Stimulated activated CD8-positive, alpha-beta memory T cell treated with anti-CD3 and anti-CD28 coated beads, Interleukin-4, amount 100 ng/mL, for 1 hour (primary cell): ENCODE results near the gene UBE2F.

Source experiments
- DNase-seq, 2 donors: peaks; one replicate each; pipeline ENCODE4 v3.0.0-alpha.2; 2020; ENCODE audit warnings: low read depth in 2 of 2, low spot score in 1 of 2

The UBE2F gene, protein sequence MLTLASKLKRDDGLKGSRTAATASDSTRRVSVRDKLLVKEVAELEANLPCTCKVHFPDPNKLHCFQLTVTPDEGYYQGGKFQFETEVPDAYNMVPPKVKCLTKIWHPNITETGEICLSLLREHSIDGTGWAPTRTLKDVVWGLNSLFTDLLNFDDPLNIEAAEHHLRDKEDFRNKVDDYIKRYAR

DNA sequence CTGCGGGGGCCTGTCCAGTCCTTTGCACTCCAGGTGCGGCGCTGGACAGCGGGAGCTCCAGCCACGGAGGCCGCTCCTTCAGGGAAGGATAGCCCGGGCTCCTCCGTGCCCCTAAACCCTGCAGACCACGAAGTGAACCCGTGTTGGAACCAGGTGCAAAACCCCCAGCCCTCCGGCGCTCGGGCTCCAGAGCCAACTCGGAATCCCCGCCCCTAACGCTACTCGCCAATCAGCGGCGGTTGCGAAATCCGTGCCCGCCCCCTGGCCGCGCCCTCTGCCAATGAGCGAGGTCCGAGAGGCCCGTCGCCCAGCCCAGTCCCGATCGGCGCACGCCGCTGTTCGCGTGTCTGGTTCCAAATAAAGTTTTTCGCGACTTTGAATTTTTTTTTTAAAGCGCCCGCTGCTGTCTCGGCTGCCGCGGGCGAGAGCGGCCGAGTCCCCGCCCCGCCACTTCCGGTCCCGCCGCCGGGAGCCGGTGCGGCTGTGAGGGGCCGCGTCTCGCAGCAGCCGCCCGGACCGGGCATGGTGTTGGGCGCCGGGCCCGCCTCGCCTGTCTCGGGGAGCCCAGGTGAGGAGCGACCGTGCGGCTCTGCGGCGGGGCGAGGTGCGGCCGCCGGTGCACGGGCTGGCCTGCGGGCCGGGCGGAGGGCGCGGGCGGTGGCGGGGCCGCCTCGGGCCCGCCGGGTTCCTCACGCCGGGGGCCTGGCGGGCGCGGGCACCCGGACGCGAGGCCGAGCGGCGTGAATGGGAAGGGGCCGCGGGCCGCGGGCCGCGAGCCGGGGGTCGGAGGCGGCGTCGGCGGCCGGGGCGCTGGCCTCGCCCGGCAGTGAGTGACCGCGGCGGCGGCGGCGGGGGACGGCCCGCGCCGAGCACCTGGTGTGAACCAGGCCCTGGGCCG lies at the start of gene UBE2F:
TSS of gene UBE2F (plus strand) at position 450 of the 898 bp plus-strand sequence. CDS start 6,094 bp downstream, outside the sequence.
- DNase-seq = peak; percentile 93 to 95

DNA sequence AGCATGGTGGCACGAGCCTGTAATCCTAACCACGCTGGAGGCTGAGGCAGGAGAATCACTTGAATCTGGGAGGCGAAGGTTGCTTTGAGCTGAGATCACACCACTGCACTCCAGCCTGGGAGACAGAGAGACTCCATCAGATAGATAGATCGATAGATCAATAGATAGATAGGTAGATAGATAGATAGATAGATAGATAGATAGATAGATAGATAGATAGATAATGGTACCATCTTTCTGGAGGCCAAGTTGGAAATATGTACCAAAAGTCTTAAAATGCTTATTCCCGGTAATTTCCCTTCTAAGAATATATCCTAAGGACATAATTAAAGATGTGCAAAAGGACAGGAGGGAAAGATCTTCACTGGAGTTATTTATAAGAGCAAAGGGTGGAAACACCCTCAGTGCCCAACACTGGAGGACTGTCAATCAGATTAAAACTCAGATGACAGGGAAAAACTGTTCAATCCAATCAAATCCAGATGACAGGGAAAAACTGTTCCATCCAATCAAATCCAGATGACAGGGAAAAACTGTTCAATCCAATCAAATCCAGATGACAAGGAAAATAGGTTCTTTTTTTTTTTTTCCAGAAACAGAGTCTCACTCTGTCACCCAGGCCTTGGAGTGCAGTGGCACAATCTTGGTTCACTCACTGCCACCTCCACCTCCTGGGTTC lies 49.0 kb upstream of the UBE2F start:
- DNase-seq = no peak

DNA sequence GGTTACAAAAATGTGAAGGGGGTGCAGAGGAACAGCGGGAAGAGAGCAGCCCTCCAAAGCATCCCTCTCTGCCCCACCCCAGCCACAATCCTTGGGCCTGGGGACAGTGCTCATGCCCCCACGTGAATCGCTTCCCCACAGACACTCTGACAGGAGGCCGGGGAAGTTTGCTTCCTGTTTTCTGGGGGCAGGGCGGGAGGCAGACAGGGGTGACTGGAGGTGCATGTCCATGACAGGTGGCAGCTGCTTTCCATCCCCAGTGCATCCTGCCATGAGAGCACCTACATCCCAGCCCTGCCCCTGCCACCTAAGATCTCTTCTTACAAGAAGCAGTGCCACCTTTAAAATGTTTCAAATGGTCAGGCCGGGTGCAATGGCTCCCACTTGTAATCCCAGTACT lies 47.2 kb upstream of the UBE2F start:
- no peak for DNase-seq

DNA sequence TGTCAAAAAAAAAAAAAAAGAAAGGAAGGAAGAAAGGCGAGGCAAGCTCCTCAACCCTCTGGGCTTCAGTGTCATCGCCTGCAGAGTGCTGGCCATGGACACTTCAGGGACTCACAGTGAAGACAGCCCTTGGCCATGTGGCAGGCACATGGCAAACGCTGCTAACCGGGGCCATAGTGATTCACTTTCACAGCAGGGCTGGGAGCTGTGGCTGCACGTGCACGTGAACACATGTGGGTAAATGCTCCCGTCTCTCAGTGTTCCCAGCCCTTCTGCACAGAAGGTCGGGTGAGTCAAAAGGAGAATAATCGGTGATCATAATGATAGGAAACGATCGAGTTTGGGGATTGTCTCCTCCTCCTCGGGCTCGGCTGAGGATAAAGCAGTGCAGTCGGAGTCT lies 46.1 kb upstream of the UBE2F start:
- DNase-seq = no peak

DNA sequence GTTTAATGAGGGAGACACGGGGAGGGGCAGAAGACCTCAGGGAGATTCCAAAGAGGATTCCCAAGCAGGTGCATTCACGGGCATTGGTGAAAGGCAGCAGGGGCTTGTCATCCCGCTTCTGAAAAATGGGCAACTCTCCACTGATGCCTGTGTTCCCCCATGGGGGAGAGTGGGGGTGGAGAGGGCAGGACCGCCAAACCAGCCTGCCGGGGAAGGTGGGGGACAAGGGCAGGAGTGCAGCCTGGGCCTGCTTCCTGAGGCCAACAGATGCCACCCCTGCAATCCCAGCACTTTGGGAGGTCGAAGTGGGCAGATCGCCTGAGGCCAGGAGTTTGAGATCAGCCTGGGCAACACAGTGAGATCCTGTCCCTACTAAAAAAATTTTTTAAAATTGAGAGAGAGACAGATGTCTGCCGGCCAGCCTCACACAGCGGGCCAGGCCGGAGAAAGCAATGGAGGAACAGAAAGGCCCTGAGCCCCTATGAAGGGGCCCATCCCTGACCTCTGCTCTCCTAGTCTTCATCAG lies 44.8 kb upstream of the UBE2F start:
- no peak for DNase-seq

DNA sequence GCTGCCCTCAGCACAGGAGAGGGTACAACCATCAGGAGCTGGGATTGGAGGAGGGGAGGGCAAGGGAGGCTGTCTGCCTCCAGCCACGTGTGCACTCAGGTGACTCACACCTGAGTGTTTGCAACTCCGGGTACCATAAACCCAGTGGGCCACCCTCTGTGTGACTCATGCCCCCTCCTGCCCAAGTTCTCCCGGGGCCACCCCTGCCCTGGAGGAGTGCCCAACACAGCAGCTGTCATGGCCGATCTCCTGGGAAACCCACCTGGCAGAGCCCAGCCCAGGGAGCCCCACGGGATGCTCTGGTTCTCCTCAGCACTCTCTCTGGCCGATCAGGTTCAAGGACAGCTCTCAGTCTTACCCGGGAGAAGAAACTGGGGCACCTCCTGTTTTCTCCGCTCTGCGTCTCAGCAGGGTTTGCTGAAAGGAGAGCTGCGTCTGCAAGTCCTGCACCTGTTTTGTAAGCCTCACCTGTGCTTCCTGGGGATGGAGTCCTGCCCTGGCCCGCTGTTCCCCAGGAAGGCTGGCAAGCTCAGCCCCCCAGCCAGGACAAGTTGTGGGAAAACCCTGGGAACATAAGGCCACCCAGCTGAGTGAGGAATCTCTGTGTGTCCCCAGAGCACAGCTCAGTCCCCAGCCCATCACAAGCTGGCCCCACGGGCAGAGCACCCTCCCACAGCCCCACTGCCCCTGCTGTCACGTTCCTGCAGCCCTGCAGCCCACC lies 44.0 kb upstream of the UBE2F start:
- no peak for DNase-seq

DNA sequence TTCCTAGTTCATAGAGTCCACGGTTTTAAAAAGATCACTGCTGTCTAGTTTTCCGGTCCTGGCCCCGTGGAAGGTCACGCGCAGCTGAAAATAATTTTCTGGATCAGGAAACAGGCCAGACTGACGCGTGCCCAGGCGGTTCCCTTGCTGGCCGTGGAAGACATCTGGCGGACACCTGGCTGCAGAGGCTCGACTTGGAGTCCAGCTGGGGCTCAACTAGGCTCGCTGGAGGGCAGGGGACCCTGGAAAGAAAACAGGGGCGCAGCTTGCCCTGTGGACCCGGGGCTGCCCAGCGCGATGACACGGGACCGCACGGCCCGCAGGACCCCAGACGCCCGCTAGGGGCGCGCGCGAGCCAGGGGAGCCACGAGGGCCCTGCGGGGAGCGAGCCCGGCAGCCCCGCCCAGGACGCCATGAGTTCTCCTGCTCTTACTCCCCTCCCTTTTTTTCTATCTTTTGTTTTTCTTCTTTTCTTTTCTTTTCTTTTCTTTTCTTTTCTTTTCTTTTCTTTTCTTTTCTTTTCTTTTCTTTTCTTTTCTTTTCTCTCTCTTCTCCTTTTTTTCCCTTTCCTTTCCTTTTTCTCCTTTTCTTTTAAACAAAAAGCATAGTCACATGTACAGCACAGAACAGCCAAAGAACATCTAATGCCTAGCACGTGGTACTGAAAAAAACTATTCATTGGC lies 43.2 kb upstream of the UBE2F start:
- peak; percentile 51 to 52 for DNase-seq

DNA sequence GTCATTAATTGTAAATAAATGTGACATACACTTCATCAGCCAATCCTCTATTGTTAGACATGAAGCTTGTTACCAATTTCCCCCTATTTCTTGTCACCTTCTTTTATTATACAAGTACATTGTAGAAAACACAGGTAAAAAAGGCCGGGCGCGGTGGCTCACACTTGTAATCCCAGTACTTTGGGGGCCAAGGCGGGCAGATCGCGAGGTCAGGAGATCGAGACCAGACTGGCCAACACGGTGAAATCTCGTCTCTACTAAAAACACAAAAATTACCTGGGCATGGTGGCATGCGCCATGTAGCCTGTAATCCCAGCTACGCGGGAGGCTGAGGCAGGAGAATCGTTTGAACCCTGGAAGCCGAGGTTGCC lies 42.7 kb upstream of the UBE2F start:
- DNase-seq = no peak

DNA sequence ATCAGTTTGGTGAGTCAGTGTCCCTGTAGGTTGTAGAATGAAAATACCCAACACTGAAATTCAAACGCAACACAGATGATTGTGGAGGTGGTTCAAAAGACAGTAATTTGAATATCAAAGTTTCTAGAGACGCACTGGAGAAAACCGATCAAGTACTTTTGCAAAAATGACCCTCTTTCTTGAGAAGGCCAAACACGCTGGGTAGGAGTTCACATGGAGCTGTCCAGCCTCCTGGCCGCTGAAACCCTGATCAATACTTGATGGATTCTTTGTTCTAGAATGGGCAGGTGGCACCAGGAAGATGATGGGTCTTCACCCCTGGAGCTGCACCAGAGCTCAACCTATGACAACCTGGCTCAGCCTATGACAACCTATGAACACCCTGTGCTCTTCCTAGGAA lies 39.7 kb upstream of the UBE2F start:
- no peak for DNase-seq

DNA sequence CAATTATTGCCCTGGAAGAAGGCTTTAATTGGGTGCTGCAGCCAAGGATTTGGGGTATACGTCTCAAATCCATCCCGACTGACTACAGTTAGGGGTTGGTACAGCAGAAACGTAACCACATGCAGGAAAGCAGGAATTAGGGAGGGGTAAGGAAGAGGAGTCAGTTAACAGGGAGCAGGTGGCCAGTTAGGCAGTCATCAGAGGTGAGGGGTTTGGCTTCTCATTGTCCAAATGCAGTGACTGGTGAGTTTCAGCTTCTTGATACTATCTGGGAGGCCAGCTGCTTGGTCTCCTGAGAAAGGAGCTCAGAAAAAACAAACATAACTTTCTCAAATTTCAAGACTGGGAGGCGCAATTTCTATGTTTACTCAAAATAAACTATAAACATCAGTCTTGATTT lies 38.8 kb upstream of the UBE2F start:
- no peak for DNase-seq

DNA sequence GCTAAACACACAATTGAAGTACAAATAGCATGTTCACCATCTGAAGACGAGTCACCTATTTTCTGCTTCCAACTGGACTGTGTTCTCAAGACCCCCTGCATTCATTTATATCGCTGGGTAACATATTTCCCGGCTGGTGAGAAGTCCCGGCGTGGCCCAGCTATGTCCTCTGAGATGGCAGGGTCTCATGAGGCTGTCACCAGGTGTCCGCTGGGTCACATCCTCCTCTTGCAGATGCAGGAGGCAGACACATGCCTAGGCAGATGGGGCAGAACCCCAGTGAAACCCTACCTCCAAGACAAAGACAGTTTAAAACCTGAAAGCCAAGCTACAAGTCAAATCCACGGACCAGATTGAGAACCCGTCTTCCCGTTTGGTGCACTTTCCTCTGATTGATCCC lies 36.8 kb upstream of the UBE2F start:
- DNase-seq = no peak

DNA sequence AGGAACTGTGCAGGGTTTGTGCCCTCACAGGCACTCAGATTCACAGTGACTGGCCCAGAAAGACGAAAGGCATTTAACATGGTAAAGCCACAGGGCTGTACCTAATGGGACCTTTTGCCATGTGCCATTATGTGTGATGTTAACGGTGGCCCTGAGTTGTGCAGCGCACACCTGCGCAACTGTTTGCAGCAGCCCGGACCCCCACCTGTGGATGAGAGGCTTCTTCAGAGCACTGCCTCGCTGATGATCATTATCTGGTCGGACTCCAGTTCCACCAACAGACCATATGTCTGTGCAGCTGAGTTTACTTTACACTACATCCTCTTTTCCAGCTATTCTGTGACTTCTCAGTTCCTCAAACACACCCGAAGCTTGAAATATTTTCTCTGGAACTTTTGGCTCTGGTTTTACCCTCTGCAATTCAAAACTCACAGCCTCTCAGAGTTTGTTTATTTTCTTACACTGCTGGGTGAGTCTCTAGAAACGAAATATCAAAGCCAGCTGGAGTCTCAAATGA lies 35.6 kb upstream of the UBE2F start:
- DNase-seq = no peak

DNA sequence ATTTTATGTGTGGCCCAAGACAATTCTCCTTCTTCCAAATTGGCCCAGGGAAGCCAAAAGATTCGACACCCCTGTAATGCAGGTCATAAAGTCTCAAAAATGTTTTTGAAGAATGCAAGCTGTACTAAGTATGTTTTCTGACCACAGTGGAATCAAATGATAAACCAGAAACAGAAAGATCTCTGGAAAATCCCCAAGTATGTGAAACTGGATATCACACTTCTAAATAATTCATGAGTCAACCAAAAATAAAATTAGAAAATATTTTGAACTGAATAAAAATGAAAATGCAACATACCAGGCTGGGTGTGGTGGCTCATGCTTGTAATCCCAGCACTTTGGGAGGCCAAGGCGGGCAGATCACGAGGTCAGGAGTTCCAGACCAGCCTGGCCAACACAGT lies 34.1 kb upstream of the UBE2F start:
- no peak for DNase-seq

DNA sequence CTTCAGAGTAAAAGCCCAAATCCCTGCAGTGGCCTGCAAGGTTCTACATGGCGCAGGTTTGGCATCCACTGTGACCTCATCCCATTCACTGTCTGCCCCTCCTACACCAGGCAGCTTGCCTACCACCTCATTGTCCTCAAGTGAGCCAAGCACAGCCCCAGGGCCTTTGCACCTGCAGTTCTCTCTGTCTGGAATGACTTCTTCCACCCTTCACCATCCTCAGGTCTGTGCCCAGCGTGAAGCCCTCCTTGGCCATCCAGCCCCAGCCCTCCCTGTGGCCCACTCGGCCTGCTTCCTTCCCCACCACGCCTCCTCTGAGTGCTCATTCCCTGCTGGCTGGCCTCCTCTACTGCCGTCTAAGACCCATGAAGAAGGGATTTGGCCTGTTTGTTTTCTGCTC lies 32.6 kb upstream of the UBE2F start:
- no peak for DNase-seq

DNA sequence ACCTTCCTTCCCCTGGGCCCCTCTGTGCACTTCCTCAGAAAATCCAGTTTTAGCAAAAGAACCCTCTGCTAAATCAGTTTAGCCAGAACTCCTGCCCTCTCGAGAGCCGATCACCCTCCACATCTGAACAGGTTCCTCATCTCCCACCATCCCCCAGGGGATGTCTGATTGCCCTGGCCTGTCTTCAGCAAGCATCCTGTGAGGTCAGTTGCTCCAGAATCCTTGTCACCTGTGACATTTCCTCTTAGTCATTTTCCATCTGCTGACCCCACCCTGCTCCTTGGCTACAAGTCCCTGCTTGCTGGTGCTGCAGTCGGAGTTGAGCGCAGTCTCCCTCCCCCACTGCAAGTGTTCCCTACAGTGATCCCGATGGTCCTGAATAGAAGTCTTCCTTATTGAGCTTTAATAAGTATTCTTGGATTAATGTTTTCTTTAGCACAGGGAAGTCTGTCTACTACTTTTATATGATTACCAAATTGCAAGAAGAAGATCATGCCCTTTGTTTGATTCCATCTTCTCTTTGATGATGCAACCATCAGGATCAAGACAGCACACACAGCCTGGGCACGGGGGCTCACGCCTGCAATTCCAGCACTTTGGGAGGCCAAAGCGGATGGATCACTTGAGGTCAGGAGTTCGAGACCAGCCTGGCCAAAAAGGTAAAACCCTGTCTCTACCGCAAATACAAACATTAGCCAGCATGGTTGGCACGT lies 30.9 kb upstream of the UBE2F start:
- no peak for DNase-seq

DNA sequence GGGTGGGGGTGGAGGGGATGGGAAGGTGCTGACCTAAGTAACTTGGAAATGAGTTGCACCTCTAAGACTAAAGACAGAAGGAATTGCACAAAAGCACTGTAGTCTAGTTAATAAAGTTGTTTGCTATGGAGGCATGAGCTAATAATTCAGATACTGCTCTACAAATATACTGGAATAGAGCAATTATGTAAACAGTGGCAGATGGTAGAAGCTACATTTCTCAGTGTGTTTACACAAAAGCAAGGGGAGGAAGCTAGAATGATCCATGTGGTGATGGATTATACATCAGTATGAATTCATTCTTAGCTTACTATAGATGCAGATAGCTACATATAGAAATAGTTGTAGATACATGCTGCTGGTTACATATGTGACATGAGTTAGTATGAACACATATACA lies 27.6 kb upstream of the UBE2F start:
- no peak for DNase-seq

DNA sequence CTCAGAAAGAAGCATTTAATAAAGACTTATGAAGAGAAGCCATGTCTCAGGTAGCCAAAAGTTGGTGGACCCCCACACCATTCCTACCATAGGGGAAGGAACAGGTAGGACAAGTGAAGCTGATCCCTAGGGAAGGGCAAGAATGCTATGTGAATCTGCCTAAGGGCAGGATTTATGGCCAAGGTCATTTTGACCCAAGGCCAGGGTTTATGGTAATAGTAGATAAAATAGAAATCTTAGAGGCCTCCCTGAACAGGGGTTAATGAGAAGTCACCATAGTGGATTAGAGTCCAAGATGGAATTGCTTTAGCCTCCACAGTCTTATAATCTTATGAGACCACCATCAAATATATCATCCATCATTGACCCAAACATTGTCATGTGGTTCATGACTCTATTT lies 26.0 kb upstream of the UBE2F start:
- DNase-seq = no peak

DNA sequence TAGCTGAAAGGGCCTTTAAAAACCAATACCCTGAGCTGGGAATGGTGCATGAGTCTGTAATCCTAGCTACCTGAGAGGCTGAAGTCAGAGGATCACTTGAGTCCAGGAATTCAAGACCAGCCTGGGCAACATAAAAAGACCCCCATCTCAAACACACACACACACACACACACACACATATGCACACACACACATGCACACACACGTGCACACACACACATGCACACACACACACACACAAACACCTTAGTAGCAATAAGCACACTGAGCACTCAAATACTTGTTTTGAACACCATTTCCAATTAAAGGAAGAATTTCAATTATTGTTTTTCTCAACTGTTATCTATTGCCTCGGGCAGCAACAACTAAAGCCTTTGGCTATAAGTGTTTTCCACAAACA lies 25.6 kb upstream of the UBE2F start:
- DNase-seq = no peak

DNA sequence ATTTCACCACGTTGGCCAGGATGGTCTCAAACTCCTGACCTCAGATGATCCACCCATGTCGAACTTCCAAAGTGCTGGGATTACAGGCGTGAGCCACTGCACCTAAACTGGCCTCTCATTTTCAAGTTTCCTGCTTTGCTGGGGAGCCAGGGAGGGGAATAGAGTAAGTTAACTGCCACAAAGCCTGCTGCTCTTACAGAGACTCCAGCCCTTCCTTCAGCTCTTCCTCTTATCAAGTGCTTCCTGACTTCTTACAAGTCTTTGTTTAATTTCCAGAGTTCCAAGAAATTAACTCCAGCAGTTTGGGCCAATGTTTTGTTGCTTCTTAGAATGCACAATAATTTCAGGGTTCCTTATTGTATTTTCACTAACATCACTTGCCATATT lies 24.3 kb upstream of the UBE2F start:
- DNase-seq = no peak
